ENCODE measurements around the gene SWT1.

DNA sequence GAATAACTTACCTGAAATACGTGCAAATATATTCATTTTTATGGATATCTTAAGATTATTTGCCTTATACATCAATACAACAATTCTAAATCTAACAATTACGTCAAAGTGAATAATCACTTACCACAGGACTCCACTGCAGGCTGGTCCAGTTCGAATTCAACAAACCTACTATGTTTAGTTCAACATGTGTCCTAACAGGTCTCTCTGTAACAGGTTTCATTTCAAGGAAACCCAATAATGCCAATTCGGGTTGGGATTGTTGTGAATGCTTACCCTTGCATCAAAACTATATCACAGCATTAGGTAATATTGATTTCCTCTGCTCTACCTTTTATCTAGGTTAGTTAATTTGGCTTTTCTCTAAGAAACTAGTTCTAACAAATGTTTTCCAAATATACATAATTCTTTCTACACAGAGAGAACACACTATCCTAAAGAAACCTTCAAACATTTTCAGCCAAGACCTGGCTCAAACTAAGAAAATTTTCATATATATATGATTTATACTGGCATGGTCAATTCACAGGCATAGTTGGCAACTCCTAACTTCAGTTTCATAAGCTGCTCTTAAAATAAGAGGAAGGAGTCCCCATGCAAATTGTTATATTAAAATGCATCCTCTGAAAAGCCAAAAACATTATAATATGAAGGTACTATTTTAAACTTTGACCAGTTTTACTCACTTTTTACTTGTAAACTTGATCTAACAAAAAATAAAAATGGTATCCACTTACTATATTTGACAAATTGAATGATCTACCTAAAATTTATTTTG is 155.6 kb downstream of the SWT1 start:
- TF ChIP-seq, protein P1, sequence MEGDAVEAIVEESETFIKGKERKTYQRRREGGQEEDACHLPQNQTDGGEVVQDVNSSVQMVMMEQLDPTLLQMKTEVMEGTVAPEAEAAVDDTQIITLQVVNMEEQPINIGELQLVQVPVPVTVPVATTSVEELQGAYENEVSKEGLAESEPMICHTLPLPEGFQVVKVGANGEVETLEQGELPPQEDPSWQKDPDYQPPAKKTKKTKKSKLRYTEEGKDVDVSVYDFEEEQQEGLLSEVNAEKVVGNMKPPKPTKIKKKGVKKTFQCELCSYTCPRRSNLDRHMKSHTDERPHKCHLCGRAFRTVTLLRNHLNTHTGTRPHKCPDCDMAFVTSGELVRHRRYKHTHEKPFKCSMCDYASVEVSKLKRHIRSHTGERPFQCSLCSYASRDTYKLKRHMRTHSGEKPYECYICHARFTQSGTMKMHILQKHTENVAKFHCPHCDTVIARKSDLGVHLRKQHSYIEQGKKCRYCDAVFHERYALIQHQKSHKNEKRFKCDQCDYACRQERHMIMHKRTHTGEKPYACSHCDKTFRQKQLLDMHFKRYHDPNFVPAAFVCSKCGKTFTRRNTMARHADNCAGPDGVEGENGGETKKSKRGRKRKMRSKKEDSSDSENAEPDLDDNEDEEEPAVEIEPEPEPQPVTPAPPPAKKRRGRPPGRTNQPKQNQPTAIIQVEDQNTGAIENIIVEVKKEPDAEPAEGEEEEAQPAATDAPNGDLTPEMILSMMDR (IDR thresholded peaks at IDR 0.05; ENCODE audit: low read length) = no peak
- TF ChIP-seq EZH2 (IDR thresholded peaks at IDR 0.05; ENCODE audit: borderline replicate concordance, low read length) = no peak
